ENCODE results near the gene SLC25A25. TPM values are rescaled to one million over a fixed set of nuclear protein-coding genes. Genes with fewer than 3 reads are reported as not detected.

The SLC25A25 gene
- total RNA-seq, 4 donors from 2014 or later, result 23.4 to 29.7 (median 27.2) TPM

DNA sequence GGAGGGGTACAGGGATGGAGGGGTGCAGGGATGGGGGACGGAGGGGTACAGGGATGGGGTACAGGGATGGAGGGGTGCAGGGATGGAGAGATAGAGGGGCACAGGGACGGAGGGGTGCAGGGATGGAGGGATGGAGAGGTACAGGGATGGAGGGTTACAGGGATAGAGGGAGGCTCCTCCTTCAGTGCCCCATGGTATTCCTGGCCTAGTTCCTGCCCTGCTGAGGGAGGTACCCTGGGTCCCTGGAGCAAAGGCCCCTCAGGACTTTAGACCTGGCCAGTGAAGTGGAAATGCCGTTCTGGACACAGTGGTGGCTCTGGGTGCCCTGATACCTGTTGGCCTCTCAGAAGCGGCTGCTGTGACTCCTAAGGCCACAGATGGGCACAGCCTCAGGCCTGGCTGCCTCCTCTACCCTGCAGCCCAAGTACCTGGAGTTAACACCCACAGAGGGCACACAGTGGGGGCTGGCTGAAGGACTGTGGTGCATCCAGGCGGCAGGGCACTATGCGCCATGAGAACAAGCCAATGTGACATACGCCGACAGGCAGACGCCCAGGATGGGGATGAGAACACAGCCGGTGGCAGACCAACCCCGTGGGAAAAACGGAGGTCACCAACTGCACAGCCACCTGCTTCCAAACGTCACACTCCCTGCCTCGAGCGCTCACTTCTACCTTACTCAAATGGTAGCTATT is 51.1 kb downstream of the SLC25A25 start:
- Histone ChIP-seq H3K4me3 (no peak overlapping the region), H3K36me3 (peaks cover 0 to 63% (median 0%) of the 10 kb centered on the region in 3 donors), H3K4me1 (peaks cover 0 to 11% (median 5%) of the 10 kb centered on the region in 4 donors), H3K27ac (no peak overlapping the region), H3K9me3 (no peaks in the 10 kb centered on the region), H3K27me3 (no peaks in the 10 kb centered on the region)
- no peak for TF ChIP-seq POLR2A (IDR thresholded peaks at IDR 0.05)
- no peak for TF ChIP-seq CTCF (IDR thresholded peaks at IDR 0.05)
- no peak for TF ChIP-seq EP300 (IDR thresholded peaks at IDR 0.05)
- 69 to 73% methylated on average over 13 to 15 of the region's 15 CpGs for WGBS, 2 donors
- DNase-seq (ENCODE audit: low spot score in 2 of 2), result no peak

- peaks cover 0 to 20% (median 6%) of the 10 kb centered on the region in 4 donors for H3K4me1 ChIP-seq
- WGBS, 2 donors, result 77 to 84% methylated on average over 18 to 19 of the region's 20 CpGs
- no peak for TF ChIP-seq EP300 (IDR thresholded peaks at IDR 0.05)
- H3K4me3 ChIP-seq, result no peak overlapping the region
- H3K9me3 ChIP-seq, result no peaks in the 10 kb centered on the region
- H3K36me3 ChIP-seq, result peaks cover 0 to 63% (median 0%) of the 10 kb centered on the region in 3 donors
- DNase-seq (ENCODE audit: low spot score in 2 of 2), result no peak
- H3K27ac ChIP-seq, result no peak overlapping the region
- H3K27me3 ChIP-seq, result no peaks in the 10 kb centered on the region
Observed at GRCh38 chr9:128120061-128120740, 52.2 kb downstream of the SLC25A25 start.

- DNase-seq (ENCODE audit: low spot score in 2 of 2), result no peak
- Histone ChIP-seq H3K9me3 (no peaks in the 10 kb centered on the region), H3K36me3 (peaks cover 0 to 57% (median 0%) of the 10 kb centered on the region in 3 donors), H3K4me1 (peaks cover 0 to 27% (median 11%) of the 10 kb centered on the region in 4 donors), H3K4me3 (no peak overlapping the region), H3K27me3 (no peaks in the 10 kb centered on the region), H3K27ac (no peak overlapping the region)
- WGBS, 2 donors, result 82% methylated on average over 15 to 29 of the region's 29 CpGs
- no peak for TF ChIP-seq EP300 (IDR thresholded peaks at IDR 0.05)
- TF ChIP-seq CTCF (IDR thresholded peaks at IDR 0.05), result no peak
- no peak for TF ChIP-seq POLR2A (IDR thresholded peaks at IDR 0.05)
Observed at GRCh38 chr9:128120741-128121465, 52.9 kb downstream of the SLC25A25 start.

DNA sequence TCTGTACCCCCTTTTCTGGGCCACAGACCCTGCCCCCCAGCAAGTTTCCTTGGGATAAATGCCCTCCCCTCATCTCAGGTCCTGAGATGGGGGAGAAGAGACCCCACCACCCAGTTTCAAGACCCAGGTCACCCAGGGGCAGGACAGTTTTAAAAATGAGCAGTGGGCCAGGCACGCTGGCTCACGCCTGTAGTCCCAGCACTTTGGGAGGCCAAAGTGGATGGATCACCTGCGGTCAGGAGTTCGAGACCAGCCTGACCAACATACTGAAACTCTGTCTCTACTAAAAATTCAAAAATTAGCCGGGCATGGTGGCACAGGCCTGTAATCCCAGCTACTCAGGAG is 53.4 kb downstream of the SLC25A25 start:
- H3K9me3 ChIP-seq, result no peaks in the 10 kb centered on the region
- H3K4me3 ChIP-seq, result no peak overlapping the region
- no peak for TF ChIP-seq EP300 (IDR thresholded peaks at IDR 0.05)
- TF ChIP-seq POLR2A (IDR thresholded peaks at IDR 0.05), result no peak
- no peak for TF ChIP-seq CTCF (IDR thresholded peaks at IDR 0.05)
- peaks cover 0 to 55% (median 0%) of the 10 kb centered on the region in 3 donors for H3K36me3 ChIP-seq
- no peaks in the 10 kb centered on the region for H3K27me3 ChIP-seq
- peaks cover 0 to 32% (median 16%) of the 10 kb centered on the region in 4 donors for H3K4me1 ChIP-seq
- 84 to 86% methylated on average over 3 to 5 of the region's 5 CpGs for WGBS, 2 donors
- H3K27ac ChIP-seq, result no peak overlapping the region
- no peak for DNase-seq (ENCODE audit: low spot score in 2 of 2)

DNA sequence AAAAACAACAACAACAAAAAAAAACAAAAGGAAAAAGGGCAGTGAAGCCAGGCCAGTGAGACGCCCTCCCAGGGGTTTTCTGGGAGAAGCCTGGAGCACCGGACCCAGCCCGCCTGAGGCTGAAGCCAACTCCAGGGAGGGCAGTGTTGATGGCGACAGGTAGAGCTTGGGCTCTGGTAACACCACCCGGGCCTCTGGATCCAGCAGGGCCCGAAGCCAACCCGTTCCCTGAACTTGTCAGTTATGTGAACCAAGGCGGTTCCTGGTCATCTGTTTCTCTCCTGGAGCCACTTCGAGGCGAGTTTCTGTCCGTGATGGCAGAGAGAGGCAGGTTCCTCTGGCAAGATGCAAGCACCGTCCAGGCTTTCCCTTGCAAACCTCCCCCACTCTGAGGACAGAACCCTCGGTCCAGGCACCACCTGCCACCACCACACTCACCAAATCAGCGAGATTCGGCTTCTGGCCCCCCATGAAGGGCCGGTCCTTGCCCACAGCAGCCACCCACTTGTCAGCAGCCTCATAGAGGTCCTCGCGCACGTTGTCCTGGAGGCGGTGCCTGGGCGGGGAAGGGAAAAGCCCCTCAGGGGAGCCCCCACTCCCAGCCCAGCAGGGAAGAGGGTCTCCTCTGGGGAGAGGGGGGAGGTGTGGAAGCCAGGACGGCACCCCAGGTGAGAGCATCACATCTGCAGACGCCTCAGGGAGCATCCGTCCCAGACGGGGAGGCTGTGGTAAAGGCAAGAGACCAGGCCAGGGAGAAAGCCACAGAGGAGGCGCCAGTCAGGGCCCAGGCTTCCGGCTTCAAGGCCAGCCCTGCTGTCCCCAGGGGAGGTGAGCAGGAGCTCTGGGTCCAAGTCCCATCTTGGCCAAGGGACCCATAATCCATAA is 54.1 kb downstream of the SLC25A25 start:
- Histone ChIP-seq H3K9me3 (no peaks in the 10 kb centered on the region), H3K4me3 (no peak overlapping the region), H3K36me3 (peaks cover 0 to 55% (median 0%) of the 10 kb centered on the region in 3 donors), H3K4me1 (peaks cover 0 to 37% (median 22%) of the 10 kb centered on the region in 4 donors), H3K27me3 (no peaks in the 10 kb centered on the region), H3K27ac (no peak overlapping the region)
- TF ChIP-seq EP300 (IDR thresholded peaks at IDR 0.05) (no peak), POLR2A (IDR thresholded peaks at IDR 0.05) (no peak), CTCF (IDR thresholded peaks at IDR 0.05) (no peak)
- WGBS, 2 donors, result 84 to 88% methylated on average over 25 to 27 of the region's 27 CpGs
- DNase-seq (ENCODE audit: low spot score in 2 of 2), result no peak
